K562 (cell line): ENCODE data around the gene IGDCC3. TPM values are rescaled to one million over a fixed set of nuclear protein-coding genes. Genes with fewer than 3 reads are reported as not detected.

ENCODE experiments used
- ATAC-seq: fragments of 200-7000 bp; cut with Tn5 transposase; 3 replicates; pipeline ENCODE4 v1.9.1; 2020; ENCODE audit warnings: moderate library complexity
- BruUV-seq: library from RNA; stranded (reverse); fragments of 400-500 nt; replicated peaks from 2 replicates; lab custom pipeline; 2021; lab: Mats Ljungman, UMichigan
- CTCF ChIA-PET: fragments of 300-600 bp; formaldehyde crosslinking; extraction: SDS; loops from one replicate; lab custom pipeline; 2021; ENCODE audit warnings: low intra/inter-chr PET ratio; lab: Yijun Ruan, JAX
- POLR2A ChIA-PET: fragments of 300-600, 350-650 bp; sonication (Branson Sonifier 250); formaldehyde crosslinking; extraction: SDS; loops from one replicate; lab custom pipeline; 2021; ENCODE audit warnings: antibody characterized with exemption, inconsistent platforms; lab: Yijun Ruan, JAX
- DNase-seq, 4 experiments: peaks; one replicate each; pipeline versions ENCODE4 v3.0.0 to v3.0.0-alpha.2; 2011 to 2018; ENCODE audit warnings: low spot score in 3 of 4, mixed read lengths in 3 of 4; ENCODE audit errors: extremely low read depth in 1 of 4
- FAIRE-seq: peaks from 2 replicates; lab custom pipeline; 2011; peaks lifted over from hg19 to GRCh38; lab: Jason Lieb, UNC
- H2AFZ ChIP-seq: 2 replicates; pipeline ENCODE4 v1.6.0; 2011; ENCODE audit warnings: low read depth, low read length, control low read depth, inconsistent platforms
- H3K27ac ChIP-seq: fragments of 200-600 bp; 3 replicates; pipeline ENCODE4 v1.8.0; 2011; ENCODE audit warnings: low read depth, mild to moderate bottlenecking, control low read depth, inconsistent platforms, low read length, moderate library complexity, mixed read lengths; ENCODE audit errors: extremely low read depth
- H3K27me3 ChIP-seq, 2 experiments: fragments of 300-600 bp in 1 of 2; 2 replicates in 1 of 2; 3 replicates in 1 of 2; pipeline versions ENCODE4 v1.6.0 to v1.8.0; 2011; ENCODE audit warnings: inconsistent platforms in 2 of 2, low read length in 2 of 2, mild to moderate bottlenecking in 1 of 2, mixed read lengths in 1 of 2, moderate library complexity in 1 of 2; ENCODE audit not compliant: control insufficient read depth in 2 of 2, insufficient read depth in 2 of 2
- H3K36me3 ChIP-seq: fragments of 300-600 bp; 3 replicates; pipeline ENCODE4 v1.8.0; 2011; ENCODE audit warnings: mild to moderate bottlenecking, low read length, inconsistent platforms; ENCODE audit not compliant: control insufficient read depth, insufficient read depth
- H3K4me1 ChIP-seq, 2 experiments: fragments of 200-600 bp in 1 of 2; replicated peaks in 1 of 2; 2 replicates in 1 of 2; 3 replicates in 1 of 2; pipeline versions ENCODE4 v1.5.1 to v1.8.0; 2011; ENCODE audit warnings: inconsistent platforms in 2 of 2, low read length in 2 of 2, mild to moderate bottlenecking in 1 of 2, mixed read lengths in 1 of 2, moderate library complexity in 1 of 2; ENCODE audit not compliant: control insufficient read depth in 2 of 2, insufficient read depth in 2 of 2
- H3K4me2 ChIP-seq: 2 replicates; pipeline ENCODE4 v1.6.1; 2011; ENCODE audit warnings: low read length, control low read depth, inconsistent platforms, mixed read lengths; ENCODE audit not compliant: insufficient read depth
- H3K4me3 ChIP-seq: fragments of 200-600 bp; sonication (generic), shearing (Covaris generic); 2 replicates; pipeline ENCODE4 v1.5.1; 2016; ENCODE audit warnings: control low read depth, inconsistent platforms
- H3K79me2 ChIP-seq: fragments of 200-600 bp; 3 replicates; pipeline ENCODE4 v1.8.0; 2011; ENCODE audit warnings: low read length, inconsistent platforms; ENCODE audit not compliant: control insufficient read depth, insufficient read depth
- H3K9ac ChIP-seq, 2 experiments: 2 replicates each; pipeline versions ENCODE4 v1.6.0 to v1.6.1; 2011; ENCODE audit warnings: low read depth in 2 of 2, low read length in 2 of 2, control low read depth in 1 of 2, inconsistent platforms in 1 of 2, mild to moderate bottlenecking in 1 of 2, mixed read lengths in 1 of 2; ENCODE audit not compliant: insufficient read depth in 1 of 2
- H3K9me1 ChIP-seq: one replicate; pipeline ENCODE4 v1.6.0; 2011; ENCODE audit warnings: inconsistent platforms, mild to moderate bottlenecking, low read length, moderate library complexity; ENCODE audit not compliant: control insufficient read depth, insufficient read depth
- H3K9me3 ChIP-seq: replicated peaks from 2 replicates; pipeline ENCODE4 v1.5.1; 2011; ENCODE audit warnings: low read depth, low read length, inconsistent platforms; ENCODE audit not compliant: control insufficient read depth, insufficient read depth
- H4K20me1 ChIP-seq: replicated peaks from 2 replicates; pipeline ENCODE4 v1.6.1; 2011; ENCODE audit warnings: low read length, inconsistent platforms, mixed read lengths; ENCODE audit not compliant: control insufficient read depth, insufficient read depth
- FOXJ2 ChIP-seq: fragments of 200-800 bp; sonication (Bioruptor generic); IDR thresholded peaks from 2 replicates; pipeline ENCODE4 v1.6.1; 2016; ENCODE audit warnings: missing genetic modification characterization, missing compliant biosample characterization
- GABPA ChIP-seq: fragments of 200-800 bp; sonication (Bioruptor generic); conservative IDR thresholded peaks from 2 replicates; pipeline ENCODE4 v1.6.1; 2016; ENCODE audit warnings: low read depth, missing genetic modification characterization, missing compliant biosample characterization
- KLF10 ChIP-seq: fragments of 250-450 bp; sonication (Bioruptor Pico); IDR thresholded peaks from 2 replicates; pipeline ENCODE4 v1.6.1; 2021; ENCODE audit warnings: matching md5 sums
- MBD1 ChIP-seq: fragments of 250-450 bp; sonication (Bioruptor Pico); IDR thresholded peaks from 2 replicates; pipeline ENCODE4 v1.8.0; 2022; ENCODE audit warnings: inconsistent platforms
- NFRKB ChIP-seq: fragments of 450-650 bp; IDR thresholded peaks from 2 replicates; pipeline ENCODE4 v1.6.1; 2016; ENCODE audit warnings: low read depth
- RBM22 ChIP-seq: fragments of 200-400 bp; formaldehyde crosslinking; IDR thresholded peaks from 2 replicates; pipeline ENCODE4 v1.6.1; 2018; ENCODE audit warnings: low read length, low read depth; ENCODE audit not compliant: poor library complexity, severe bottlenecking
- RFX1 ChIP-seq: fragments of 450-650 bp; IDR thresholded peaks from 2 replicates; pipeline ENCODE4 v1.6.1; 2016; ENCODE audit warnings: mild to moderate bottlenecking, moderate library complexity
- U2AF2 ChIP-seq: fragments of 200-400 bp; formaldehyde crosslinking; optimal IDR thresholded peaks from 2 replicates; pipeline ENCODE3; 2017; ENCODE audit warnings: low read depth, mild to moderate bottlenecking, low read length
- ZNF318 ChIP-seq, 2 experiments: fragments of 450-650 bp; IDR thresholded peaks; 2 replicates each; pipeline ENCODE4 v1.6.1; 2016; ENCODE audit warnings: mild to moderate bottlenecking in 2 of 2, borderline replicate concordance in 1 of 2, low read depth in 1 of 2, moderate library complexity in 1 of 2
- WGBS: fragments of 100-300 bp; shearing (Covaris generic); methylation state at CpG from one replicate; pipeline ENCODE4 v1.1.6; 2016; ENCODE audit warnings: low coverage, mixed read lengths; ENCODE audit not compliant: insufficient coverage; ENCODE audit errors: missing lambda C conversion rate; 5-methylcytosine and 5-hydroxymethylcytosine counted together
- in situ Hi-C: fragments of 300-500 bp; cut with MboI; formaldehyde crosslinking; loops from 4 replicates; pipeline ENCODE4 v1.15.0; 2018; ENCODE audit warnings: inconsistent platforms, mixed read lengths
- intact Hi-C: fragments of 100-400 bp; cut with micrococcal nuclease; formaldehyde crosslinking; loops from 2 replicates; pipeline ENCODE4 v1.14.2; 2022
- polyA plus RNA-seq, 8 experiments: library from polyadenylated mRNA; depleted of rRNA in 4 of 8; stranded (reverse) in 5 of 8; unstranded in 3 of 8; fragments of >200 nt; fragmentation: Nextera tagmentation in 2 of 8; fragmentation: Illumina TruSeq in 1 of 8; extraction: Ambion mirVana in 2 of 8; extraction: Trizol in 1 of 8; gene quantifications; 2 replicates each; pipeline versions ENCODE4 v1.2.1 to v1.2.3, GENCODE V29; 2011 to 2014; ENCODE audit warnings: inconsistent platforms in 1 of 8, missing spikeins in 1 of 8
- total RNA-seq, 7 experiments: library from RNA; depleted of rRNA in 6 of 7; stranded (reverse); fragments of >200 nt in 6 of 7; fragmentation: Illumina TruSeq in 2 of 7; extraction: Trizol in 2 of 7; gene quantifications; 2 replicates each; pipeline versions ENCODE4 v1.2.1 to v1.2.3, GENCODE V29; 2011 to 2021; ENCODE audit warnings: low replicate concordance in 1 of 7
- TF ChIP-seq, protein P1 (sequence below): IDR thresholded peaks from 2 replicates; pipeline ENCODE4 v1.6.1; 2014; ENCODE audit warnings: antibody characterized with exemption

IGDCC3 gene
- total and polyA plus RNA-seq, 9 of the 15 experiments (the other 6 are each of a cell fraction or from before 2014, with no cell fraction given), result not detected

- H3K9me1 ChIP-seq, result no peaks in the 10 kb centered on the region
- H3K9ac ChIP-seq, result no peak overlapping the region
- DNase-seq, result no peak
- H3K36me3 ChIP-seq, result no peaks in the 10 kb centered on the region
- in situ Hi-C loops (loop anchor here (5.0 to 10.0 kb wide), 3 partner anchors 58 to 325 kb away; no protein-coding TSS in a partner anchor), intact Hi-C loops (loop anchor here (10.0 kb wide), 1 partner anchor 345 kb away; no protein-coding TSS in a partner anchor)
- H3K4me2 ChIP-seq, result no peak overlapping the region
- no peak for FAIRE-seq
- H3K9me3 ChIP-seq, result no peaks in the 10 kb centered on the region
- CTCF ChIA-PET, result no interaction called here
- no peak overlapping the region for H2AFZ ChIP-seq
- H3K79me2 ChIP-seq, result no peaks in the 10 kb centered on the region
- peaks cover 11% of the 10 kb centered on the region for H4K20me1 ChIP-seq
- WGBS, result 0% methylated on average over 2 of the region's 2 CpGs
- peaks cover 1 to 21% of the 10 kb centered on the region in 2 experiments; a peak in 3 of 5 replicates for H3K4me1 ChIP-seq
- ATAC-seq, result no peak
- peaks cover 62 to 70% of the 10 kb centered on the region in 2 experiments for H3K27me3 ChIP-seq
- no TSS peak for BruUV-seq
- H3K4me3 ChIP-seq, result no peak overlapping the region
- no peak overlapping the region for H3K27ac ChIP-seq
- POLR2A ChIA-PET, result interaction anchor here (1.1 to 3.3 kb wide), 4 partner anchors 10 to 93 kb away, joined by 3 to 15 read pairs (median 4); partner anchors contain the start of genes PARP16 and RNU5B-1
- no peak for TF ChIP-seq U2AF2
- no peak for TF ChIP-seq NFRKB
- TF ChIP-seq MBD1 (CRISPR knock-in tag), result no peak
- TF ChIP-seq FOXJ2, result no peak
- TF ChIP-seq, protein P1, sequence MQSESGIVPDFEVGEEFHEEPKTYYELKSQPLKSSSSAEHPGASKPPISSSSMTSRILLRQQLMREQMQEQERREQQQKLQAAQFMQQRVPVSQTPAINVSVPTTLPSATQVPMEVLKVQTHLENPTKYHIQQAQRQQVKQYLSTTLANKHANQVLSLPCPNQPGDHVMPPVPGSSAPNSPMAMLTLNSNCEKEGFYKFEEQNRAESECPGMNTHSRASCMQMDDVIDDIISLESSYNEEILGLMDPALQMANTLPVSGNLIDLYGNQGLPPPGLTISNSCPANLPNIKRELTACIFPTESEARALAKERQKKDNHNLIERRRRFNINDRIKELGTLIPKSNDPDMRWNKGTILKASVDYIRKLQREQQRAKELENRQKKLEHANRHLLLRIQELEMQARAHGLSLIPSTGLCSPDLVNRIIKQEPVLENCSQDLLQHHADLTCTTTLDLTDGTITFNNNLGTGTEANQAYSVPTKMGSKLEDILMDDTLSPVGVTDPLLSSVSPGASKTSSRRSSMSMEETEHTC, result no peak
- TF ChIP-seq GABPA (tag), result no peak
- TF ChIP-seq ZNF318 (IDR thresholded peaks at IDR 0.05; ENCODE audit: borderline replicate concordance in 1 of 2, low read depth in 1 of 2), result no peak
- no peak for TF ChIP-seq RFX1
- TF ChIP-seq KLF10, result no peak
- no peak for TF ChIP-seq RBM22
Observed at GRCh38 chr15:65379986-65380385, 2.2 kb upstream of the IGDCC3 start.
